ENCODE measurements around the gene PARVA.

DNA sequence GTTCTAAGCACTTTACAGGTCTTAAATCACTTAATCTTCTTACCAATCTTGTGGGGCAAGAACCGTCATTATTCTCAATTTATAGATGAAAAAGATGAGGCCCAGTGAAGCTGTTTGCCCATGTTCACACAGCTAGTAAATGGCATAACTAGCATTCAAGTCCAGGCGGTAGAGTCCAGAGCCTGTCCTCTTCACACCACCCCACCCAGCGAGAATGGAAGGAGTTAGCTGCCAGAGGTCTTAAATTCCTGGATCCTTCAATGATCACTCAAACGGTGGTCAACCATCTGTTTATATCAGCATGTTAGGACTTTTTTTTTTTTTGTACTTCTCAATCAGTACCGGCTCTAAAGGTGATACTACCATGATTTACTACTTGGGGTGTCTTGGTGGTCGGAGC, 43.3 kb downstream of the PARVA start:
- TF ChIP-seq, protein P1, sequence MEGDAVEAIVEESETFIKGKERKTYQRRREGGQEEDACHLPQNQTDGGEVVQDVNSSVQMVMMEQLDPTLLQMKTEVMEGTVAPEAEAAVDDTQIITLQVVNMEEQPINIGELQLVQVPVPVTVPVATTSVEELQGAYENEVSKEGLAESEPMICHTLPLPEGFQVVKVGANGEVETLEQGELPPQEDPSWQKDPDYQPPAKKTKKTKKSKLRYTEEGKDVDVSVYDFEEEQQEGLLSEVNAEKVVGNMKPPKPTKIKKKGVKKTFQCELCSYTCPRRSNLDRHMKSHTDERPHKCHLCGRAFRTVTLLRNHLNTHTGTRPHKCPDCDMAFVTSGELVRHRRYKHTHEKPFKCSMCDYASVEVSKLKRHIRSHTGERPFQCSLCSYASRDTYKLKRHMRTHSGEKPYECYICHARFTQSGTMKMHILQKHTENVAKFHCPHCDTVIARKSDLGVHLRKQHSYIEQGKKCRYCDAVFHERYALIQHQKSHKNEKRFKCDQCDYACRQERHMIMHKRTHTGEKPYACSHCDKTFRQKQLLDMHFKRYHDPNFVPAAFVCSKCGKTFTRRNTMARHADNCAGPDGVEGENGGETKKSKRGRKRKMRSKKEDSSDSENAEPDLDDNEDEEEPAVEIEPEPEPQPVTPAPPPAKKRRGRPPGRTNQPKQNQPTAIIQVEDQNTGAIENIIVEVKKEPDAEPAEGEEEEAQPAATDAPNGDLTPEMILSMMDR (IDR thresholded peaks at IDR 0.05; ENCODE audit: low read depth, low read length): no peak
- TF ChIP-seq POLR2A (IDR thresholded peaks at IDR 0.05; ENCODE audit: extremely low read depth, insufficient read length): no peak
- TF ChIP-seq, protein P2, sequence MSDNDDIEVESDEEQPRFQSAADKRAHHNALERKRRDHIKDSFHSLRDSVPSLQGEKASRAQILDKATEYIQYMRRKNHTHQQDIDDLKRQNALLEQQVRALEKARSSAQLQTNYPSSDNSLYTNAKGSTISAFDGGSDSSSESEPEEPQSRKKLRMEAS (IDR thresholded peaks at IDR 0.05; ENCODE audit: low read depth, low read length): no peak
